ENCODE measurements around the gene ZNF502.

Gene ZNF502

DNA sequence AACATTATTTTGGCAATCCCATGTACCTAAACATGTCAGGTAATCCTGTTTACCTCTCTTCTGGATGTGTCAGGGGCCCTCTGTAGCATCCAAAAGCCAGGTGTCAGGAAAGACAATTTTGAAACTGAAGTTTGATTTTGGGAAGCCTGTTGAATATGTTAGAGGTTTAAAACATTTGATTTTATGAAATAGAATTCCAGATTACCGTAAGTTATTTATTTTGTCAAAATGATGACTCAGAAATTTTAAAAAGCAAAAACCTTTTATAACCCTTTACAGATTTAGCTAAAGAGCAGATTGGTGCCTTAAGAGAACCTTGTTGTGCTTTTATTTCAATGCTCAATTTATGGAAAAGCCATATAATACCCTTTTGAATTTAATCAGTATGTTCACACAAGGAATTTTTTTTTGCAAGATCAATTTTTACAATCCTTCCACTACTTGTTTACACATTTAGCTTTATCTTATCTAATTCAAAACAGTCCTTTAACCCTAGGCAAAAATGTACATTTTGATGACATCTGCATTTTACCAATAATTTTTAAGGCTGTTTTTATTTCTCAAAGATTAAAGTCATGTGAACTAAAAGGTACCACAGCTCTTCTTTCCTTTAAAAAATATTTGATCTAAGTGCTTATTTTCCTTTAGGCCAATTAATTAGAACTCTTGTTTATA, 59.1 kb downstream of the ZNF502 start:
- no peak for DNase-seq (ENCODE audit: low read depth)

GRCh38 chr3:44772099-44772442, 59.6 kb downstream of the ZNF502 start:
- no peak for DNase-seq (ENCODE audit: low read depth)
